Pancreas (tissue), 10 donors: ENCODE measurements around the gene ASTN1. TPM values are rescaled to one million over a fixed set of nuclear protein-coding genes. Genes with fewer than 3 reads are reported as not detected.

Experiments used
- ATAC-seq, 4 donors: fragments of 200-7000 bp; cut with Tn5 transposase; one replicate each; pipeline versions ENCODE4 v1.8.0 to v1.9.1; 2020; ENCODE audit warnings: mild to moderate bottlenecking in 4 of 4, moderate library complexity in 4 of 4
- DNase-seq, 6 donors: peaks; one replicate each; pipeline ENCODE4 v3.0.0-alpha.2; 2020
- FAIRE-seq: peaks from 2 replicates; lab custom pipeline; 2012; peaks lifted over from hg19 to GRCh38; lab: Jason Lieb, UNC
- H3K27ac ChIP-seq, 4 donors: fragments of 200-600 bp; sonication (generic); 1 replicate in 3 of 4; 2 replicates in 1 of 4; pipeline versions ENCODE4 v1.5.0 to v1.8.0; 2020
- H3K27me3 ChIP-seq, 4 donors: fragments of 200-600 bp; one replicate each; pipeline ENCODE4 v1.8.0; 2021
- H3K36me3 ChIP-seq, 3 donors: fragments of 200-600 bp; sonication (generic) in 1 of 3; one replicate each; pipeline versions ENCODE4 v1.5.0 to v1.8.0; 2020 to 2021
- H3K4me1 ChIP-seq, 3 donors: fragments of 200-600 bp; one replicate each; pipeline ENCODE4 v1.8.0; 2021
- H3K4me3 ChIP-seq, 4 donors: fragments of 200-600 bp; sonication (generic) in 2 of 4; one replicate each; pipeline versions ENCODE4 v1.5.0 to v1.8.0; 2020 to 2021
- H3K9me3 ChIP-seq, 4 donors: fragments of 200-600 bp; one replicate each; pipeline ENCODE4 v1.8.0; 2021
- WGBS, 2 donors: extraction: QIAGEN DNeasy Blood & Tissue Kit; methylation state at CpG; one replicate each; pipeline ENCODE4 v1.1.7; 2013; 5-methylcytosine and 5-hydroxymethylcytosine counted together
- intact Hi-C, 3 donors: fragments of 100-400 bp; cut with DNase I; formaldehyde crosslinking; loops; one replicate each; pipeline versions ENCODE4 v1.11.1 to v1.14.2; 2022
- polyA plus RNA-seq, 2 donors: library from polyadenylated mRNA; stranded (reverse); fragments of 200-250 nt; gene quantifications; one replicate each; pipeline ENCODE4 v1.2.3, GENCODE V29; 2013
- total RNA-seq, 6 donors: library from RNA; stranded (reverse); fragmentation: NEBNext Ultra II Directional in 4 of 6; extraction: Animal tissue kit (Norgen Biotek cat#: 25700) in 4 of 6; gene quantifications; one replicate each; pipeline versions ENCODE4 v1.2.1 to v1.2.4, GENCODE V29; 2021 to 2023
- TF ChIP-seq, protein P1 (sequence below), 4 donors: fragments of 200-600 bp; sonication (generic) in 3 of 4; IDR thresholded peaks; one replicate each; pipeline versions ENCODE4 v1.5.0 to v1.8.0; 2021; ENCODE audit warnings: antibody characterized with exemption in 4 of 4
- donor health status: healthy with polysubstance abuse.
- donor health status: DM: no; HTN: no; CAD: no; lungs with moderate emphysema.
- donor health status: DM: no; HTN: no; CAD: no.
- donor health status: control.
- donor health status: control.
- donor health status: Bipolar disorder and iron deficiency.
- donor health status: DM: yes; HTN: yes; CAD: no.
- donor health status: DM: no; HTN: no; CAD: no.
- donor health status: DM: no; HTN: no; CAD: no.
- donor health status: DM: yes; HTN: yes; CAD: no.

Gene ASTN1
- total and polyA plus RNA-seq, 8 donors, result 0.11 to 0.77 (median 0.32) TPM

DNA sequence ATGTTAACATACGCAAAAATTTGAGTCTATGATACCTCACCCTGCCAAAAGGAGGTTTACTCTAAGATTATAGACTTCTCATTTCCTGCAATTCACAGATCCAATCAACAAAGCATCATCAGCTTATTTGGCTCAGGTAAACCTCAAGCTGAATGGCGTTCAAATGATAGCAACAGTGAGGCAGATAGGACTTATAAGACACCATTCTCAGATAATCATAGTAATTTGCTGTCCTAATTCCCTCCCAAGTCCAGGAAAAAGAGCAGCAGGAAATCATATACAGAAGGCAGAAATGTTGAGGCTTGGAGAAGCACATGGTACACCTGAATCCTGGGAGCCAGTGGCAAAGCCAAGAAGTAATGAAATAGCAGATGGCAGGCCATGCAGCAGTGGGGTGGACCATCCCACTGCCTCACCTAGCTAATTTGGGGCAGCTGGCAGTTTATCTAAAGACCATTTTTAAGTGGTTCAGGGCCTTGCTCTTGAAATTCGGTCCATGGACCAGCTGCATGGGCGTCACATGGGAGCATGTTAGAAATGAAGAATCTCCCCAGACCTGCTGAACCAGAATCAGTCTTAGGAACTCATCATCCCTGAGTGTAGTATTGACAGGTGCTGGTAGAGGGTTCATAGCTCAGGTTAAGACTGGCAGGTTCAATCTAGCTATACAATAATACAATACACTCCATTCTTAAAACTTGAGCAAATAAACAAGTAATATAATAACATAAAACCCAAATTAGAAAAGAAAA, 57.7 kb downstream of the ASTN1 start:
- no peak for DNase-seq
- H3K36me3 ChIP-seq, result no peaks in the 10 kb centered on the region
- no peaks in the 10 kb centered on the region for H3K27me3 ChIP-seq
- no peak for ATAC-seq
- intact Hi-C loops, result no loop called here
- no peaks in the 10 kb centered on the region for H3K9me3 ChIP-seq
- TF ChIP-seq, protein P1, sequence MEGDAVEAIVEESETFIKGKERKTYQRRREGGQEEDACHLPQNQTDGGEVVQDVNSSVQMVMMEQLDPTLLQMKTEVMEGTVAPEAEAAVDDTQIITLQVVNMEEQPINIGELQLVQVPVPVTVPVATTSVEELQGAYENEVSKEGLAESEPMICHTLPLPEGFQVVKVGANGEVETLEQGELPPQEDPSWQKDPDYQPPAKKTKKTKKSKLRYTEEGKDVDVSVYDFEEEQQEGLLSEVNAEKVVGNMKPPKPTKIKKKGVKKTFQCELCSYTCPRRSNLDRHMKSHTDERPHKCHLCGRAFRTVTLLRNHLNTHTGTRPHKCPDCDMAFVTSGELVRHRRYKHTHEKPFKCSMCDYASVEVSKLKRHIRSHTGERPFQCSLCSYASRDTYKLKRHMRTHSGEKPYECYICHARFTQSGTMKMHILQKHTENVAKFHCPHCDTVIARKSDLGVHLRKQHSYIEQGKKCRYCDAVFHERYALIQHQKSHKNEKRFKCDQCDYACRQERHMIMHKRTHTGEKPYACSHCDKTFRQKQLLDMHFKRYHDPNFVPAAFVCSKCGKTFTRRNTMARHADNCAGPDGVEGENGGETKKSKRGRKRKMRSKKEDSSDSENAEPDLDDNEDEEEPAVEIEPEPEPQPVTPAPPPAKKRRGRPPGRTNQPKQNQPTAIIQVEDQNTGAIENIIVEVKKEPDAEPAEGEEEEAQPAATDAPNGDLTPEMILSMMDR (IDR thresholded peaks at IDR 0.05), result no peak
- H3K4me1 ChIP-seq, result no peaks in the 10 kb centered on the region
- FAIRE-seq, result no peak
- WGBS, 2 donors, result 58 to 74% methylated on average over 4 of the region's 4 CpGs
- H3K4me3 ChIP-seq, result no peak overlapping the region
- no peak overlapping the region for H3K27ac ChIP-seq

- DNase-seq (no peak), ATAC-seq (no peak), FAIRE-seq (no peak)
- H3K4me1 ChIP-seq, result no peaks in the 10 kb centered on the region
- H3K4me3 ChIP-seq, result no peak overlapping the region
- TF ChIP-seq, protein P1 (IDR thresholded peaks at IDR 0.05), result no peak
- no peaks in the 10 kb centered on the region for H3K36me3 ChIP-seq
- no peaks in the 10 kb centered on the region for H3K27me3 ChIP-seq
- WGBS, 2 donors, result 85 to 90% methylated on average over 1 of the region's 1 CpG
- no peak overlapping the region for H3K27ac ChIP-seq
- intact Hi-C loops, result no loop called here
- H3K9me3 ChIP-seq, result no peaks in the 10 kb centered on the region
These were observed 58.3 kb downstream of the ASTN1 start for GRCh38 chr1:177106196-177106595.

GRCh38 chr1:177103005-177103852, 61.3 kb downstream of the ASTN1 start:
- Histone ChIP-seq H3K36me3 (no peaks in the 10 kb centered on the region), H3K4me1 (no peaks in the 10 kb centered on the region), H3K4me3 (no peak overlapping the region), H3K27ac (no peak overlapping the region), H3K9me3 (no peaks in the 10 kb centered on the region), H3K27me3 (no peaks in the 10 kb centered on the region)
- no peak for DNase-seq
- TF ChIP-seq, protein P1 (IDR thresholded peaks at IDR 0.05), result no peak
- whole genome bisulfite sequencing, 2 donors, result 77 to 78% methylated on average over 2 of the region's 2 CpGs
- intact Hi-C loops, result no loop called here
- FAIRE-seq, result no peak
- ATAC-seq, result no peak

DNA sequence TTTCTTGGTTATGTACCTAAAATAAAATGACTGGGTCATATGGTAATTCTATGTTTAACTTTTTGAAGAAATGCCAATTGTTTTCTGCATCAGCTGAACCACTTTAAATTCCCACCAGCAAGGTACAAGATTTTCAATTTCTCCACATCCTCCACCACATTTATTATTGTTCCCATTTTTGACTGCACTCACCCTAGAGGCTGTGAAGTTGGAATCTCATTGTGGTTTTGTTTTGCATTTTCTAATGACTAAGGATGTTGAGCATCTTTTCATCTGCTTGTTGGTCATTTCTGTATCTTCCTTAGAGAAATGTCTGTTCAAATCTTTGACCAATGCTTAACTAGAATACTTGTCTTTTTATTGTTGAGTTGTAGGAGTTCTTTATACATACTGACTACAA, 72.5 kb downstream of the ASTN1 start:
- no peak for DNase-seq
- ATAC-seq, result no peak
- intact Hi-C loops, result no loop called here
- TF ChIP-seq, protein P1 (IDR thresholded peaks at IDR 0.05), result no peak
- FAIRE-seq, result no peak
- no peak overlapping the region for H3K27ac ChIP-seq
- H3K36me3 ChIP-seq, result no peaks in the 10 kb centered on the region
- no peak overlapping the region for H3K4me3 ChIP-seq
- no peaks in the 10 kb centered on the region for H3K27me3 ChIP-seq
- no peaks in the 10 kb centered on the region for H3K9me3 ChIP-seq
- no peaks in the 10 kb centered on the region for H3K4me1 ChIP-seq
